Measurements from ENCODE around the gene LGALS1. TPM values are rescaled to one million over a fixed set of nuclear protein-coding genes. Genes with fewer than 3 reads are reported as not detected.
A peak's percentile ranks its signal among the peaks of the same experiment; 100 is the strongest.
"Not testable (repeated sequence)": the region's sequence is repeated elsewhere in the genome, so short reads cannot be mapped to it uniquely, and the experiment has no call there.

Gene LGALS1
- total RNA-seq, 1 experiment from 2014 or later, result 4,590 TPM

DNA sequence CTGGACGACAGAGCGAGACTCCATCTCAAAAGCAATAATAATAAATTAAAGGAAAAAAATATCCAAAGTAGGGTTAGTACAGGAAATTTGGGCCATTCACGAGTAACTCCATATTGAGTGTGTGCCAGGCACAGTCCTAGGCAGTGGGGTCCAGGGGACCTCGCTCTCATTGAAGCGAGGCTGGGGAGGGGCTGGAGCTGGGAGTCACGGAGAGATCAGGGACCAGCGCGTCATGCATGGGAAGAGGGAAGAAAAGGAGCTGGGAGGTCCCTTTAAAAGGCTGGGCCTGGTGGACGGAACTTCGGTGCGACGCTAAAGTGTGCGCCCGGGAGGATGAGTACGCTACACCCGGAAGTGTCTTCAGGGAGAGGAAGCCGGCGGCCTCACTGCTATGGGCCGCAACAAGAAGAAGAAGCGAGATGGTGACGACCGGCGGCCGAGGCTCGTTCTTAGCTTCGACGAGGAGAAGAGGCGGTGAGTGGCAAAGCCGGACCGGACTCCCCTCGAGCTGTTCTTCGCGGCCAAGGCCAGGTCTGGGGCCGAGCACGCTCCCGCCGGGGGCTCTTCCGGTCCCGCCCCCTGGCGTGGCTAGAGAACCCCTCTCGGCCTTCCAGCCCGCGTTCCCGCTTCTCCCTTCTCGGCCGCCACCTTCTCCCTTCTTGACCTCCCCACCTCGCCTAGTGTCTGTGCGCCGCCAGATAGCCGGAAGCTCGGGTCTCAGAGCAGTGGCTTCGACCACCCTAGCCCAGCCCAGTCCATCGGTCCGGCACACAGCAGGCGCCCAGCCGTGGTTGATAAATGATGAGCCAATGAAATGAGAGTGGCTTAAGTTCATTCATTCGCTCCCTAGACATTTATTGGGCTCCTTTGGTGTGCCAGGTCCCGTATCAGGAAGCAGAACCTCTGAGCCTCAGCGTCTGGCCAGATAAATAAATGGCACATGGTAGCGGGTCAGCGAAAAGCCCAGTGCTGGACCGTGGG, 10.9 kb downstream of the LGALS1 start, which contains the start of gene NOL12:
Gene NOL12, plus strand, starts transcription at position 342 of the 981 bp plus-strand sequence. Its CDS starts 50 bp downstream, at position 392.
- peak; percentile 89 for DNase-seq (ENCODE audit: low read depth)

GRCh38 chr22:37690407-37690806, 15.0 kb downstream of the LGALS1 start:
- DNase-seq (ENCODE audit: low read depth), result no peak

GRCh38 chr22:37690901-37691504, 15.6 kb downstream of the LGALS1 start:
- DNase-seq (ENCODE audit: low read depth), result no peak

DNA sequence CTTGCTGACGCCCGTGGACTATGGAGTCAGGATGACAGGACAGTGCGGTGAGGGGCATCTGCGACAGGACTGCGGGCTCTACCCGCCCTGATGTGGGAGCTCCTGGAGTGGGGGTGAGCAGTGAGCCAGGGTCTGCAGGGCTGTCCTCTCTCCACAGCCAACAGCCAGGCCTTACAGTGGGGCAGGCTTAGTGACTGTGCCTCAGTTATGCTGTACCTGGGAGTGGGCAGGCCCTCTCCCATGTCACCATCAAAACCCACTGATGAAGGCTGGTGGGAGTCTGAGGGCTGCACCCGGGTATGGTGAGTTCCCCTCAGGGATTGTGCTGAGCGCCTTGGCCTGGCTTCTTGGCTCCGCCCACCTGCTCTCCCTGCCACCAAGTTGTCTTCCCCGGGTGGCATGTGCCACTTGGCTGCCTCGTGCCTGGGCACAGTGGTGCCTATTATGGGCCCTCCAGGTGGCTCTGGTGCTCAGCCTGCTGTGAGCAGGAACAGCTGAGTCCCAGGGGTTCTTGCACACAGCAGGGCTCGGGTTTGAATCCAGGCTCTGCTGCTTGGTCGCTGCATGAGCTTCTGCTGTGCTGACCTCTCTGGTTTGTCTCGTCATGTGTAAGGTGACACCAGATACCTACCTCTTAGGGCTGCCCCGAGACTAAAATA, 17.3 kb downstream of the LGALS1 start:
- DNase-seq (ENCODE audit: low read depth), result no peak

DNA sequence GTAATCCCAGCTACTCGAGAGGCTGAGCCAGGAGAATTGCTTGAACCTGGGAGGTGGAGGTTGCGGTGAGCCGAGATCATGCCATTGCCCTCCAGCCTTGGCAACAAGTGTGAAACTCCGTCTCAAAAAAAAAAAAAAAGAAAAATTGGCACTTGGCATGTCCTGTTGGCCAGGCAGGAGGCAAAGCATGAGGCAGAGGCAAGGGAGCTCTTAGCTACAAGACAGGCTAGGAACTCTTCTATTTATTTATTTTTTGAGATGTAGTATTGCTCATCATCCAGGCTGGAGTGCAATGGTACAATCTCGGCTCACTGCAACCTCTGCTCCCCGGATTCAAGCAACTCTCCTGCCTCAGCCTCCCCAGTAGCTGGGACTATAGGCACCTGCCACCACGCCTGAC, 18.7 kb downstream of the LGALS1 start:
- DNase-seq (ENCODE audit: low read depth), result not testable (repeated sequence)

GRCh38 chr22:37696260-37696656, 20.8 kb downstream of the LGALS1 start:
- not testable (repeated sequence) for DNase-seq (ENCODE audit: low read depth)

DNA sequence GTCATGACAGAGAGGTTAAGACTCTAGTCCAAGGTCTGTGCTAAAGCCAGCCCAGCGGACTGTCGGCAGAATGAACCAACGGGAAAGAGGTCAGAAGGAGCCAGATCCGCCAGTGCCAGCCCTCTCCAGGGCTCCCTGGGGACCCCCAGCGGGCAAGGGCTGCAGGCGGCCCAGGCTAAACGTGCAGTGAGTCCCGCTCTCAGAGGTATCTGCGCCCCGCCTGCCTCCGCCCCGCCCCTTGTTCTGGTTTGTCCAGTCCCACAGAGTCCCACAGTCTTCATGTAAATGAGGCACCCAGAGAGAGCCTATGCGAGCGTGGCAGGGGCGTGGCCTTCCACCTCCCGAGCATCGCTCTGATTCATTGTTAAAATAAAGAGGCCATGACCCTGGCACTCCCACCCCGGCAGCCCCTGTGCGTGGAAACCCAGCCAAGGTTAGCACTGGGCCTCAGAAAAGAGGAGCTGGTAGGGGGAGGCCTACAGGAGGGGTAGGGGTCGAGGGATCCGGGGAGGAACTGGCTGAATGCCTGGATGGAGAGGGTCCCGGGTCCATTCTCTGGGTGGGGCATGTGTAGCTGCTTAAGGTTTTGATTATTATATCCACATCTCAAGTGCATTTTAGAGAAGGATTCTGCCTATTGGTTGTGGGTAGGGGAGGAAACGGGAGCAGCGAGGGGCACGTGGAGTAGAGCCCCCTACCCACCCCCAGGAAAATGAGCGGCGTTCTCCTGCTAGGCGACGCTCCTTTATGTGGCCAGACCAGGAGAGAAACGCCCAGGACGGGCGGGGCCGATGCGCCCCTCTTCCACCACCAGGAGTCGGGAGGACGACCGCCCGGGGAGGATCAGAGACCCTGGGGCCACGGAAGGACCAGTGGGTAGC, 21.5 kb downstream of the LGALS1 start, which contains the start of gene TRIOBP:
Gene TRIOBP, plus strand, starts transcription at position 392 of the 881 bp plus-strand sequence. CDS start 4,318 bp downstream, outside the sequence.
- DNase-seq (ENCODE audit: low read depth), result peak; percentile 98

DNA sequence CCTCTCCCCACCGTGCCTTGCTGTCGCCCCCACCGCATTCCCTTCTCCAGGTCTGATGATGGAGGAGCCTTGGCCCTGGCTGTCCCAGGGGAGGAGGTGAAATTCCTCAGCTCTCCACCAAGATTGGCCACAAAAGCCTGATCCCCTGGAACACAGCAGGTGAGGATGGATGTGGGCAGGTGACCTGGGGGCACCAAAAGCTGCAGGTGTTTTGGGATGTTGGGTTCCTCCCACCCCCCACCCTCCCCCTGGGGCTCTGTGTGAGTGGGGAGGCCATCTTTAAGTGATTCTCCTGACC, 22.1 kb downstream of the LGALS1 start:
- DNase-seq (ENCODE audit: low read depth), result no peak

GRCh38 chr22:37701141-37701786, 25.8 kb downstream of the LGALS1 start:
- DNase-seq (ENCODE audit: low read depth), result no peak

- DNase-seq (ENCODE audit: low read depth), result no peak
Measured at GRCh38 chr22:37703906-37704305, 28.5 kb downstream of the LGALS1 start.

- no peak for DNase-seq (ENCODE audit: low read depth)
Measured at GRCh38 chr22:37704645-37705044, 29.2 kb downstream of the LGALS1 start.

GRCh38 chr22:37705205-37705604, 29.8 kb downstream of the LGALS1 start:
- no peak for DNase-seq (ENCODE audit: low read depth)

- no peak for DNase-seq (ENCODE audit: low read depth)
Measured at GRCh38 chr22:37708580-37709444, 33.4 kb downstream of the LGALS1 start.

DNA sequence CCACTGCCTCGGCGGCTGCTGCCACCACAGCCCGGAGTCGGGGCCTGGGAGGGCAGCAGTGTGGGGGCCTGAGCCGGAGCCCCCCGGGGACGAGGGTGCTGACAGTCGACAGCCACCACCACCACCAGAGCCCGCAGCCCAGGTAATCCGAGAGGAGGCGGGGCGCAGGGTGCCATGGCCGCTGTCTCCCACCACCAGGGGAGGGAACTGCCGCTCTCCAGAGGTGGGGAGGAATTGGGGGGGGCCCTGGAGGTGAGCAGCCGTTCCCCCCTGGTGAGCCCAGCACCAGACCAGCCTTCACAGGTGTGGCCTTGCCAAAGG, 34.0 kb downstream of the LGALS1 start:
- no peak for DNase-seq (ENCODE audit: low read depth)

GRCh38 chr22:37710675-37711074, 35.2 kb downstream of the LGALS1 start:
- no peak for DNase-seq (ENCODE audit: low read depth)

DNA sequence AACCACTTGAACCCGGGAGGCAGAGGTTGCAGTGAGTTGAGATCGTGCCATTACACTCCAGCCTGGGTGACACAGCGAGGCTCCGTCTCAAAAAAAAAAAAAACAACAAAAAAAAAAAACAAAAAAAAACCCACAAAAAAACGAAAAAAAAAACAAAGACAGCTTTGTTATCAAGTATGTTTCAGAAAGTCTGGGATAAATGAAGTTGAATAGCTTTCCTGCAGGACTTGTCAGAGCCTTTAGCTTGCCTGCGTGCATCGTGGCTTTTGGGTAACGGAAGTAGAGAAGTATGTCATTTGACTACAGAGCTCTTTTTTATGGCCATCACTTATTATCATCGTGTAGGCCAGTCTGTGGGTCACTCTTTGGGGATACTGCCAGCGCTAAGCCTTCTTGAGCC, 36.1 kb downstream of the LGALS1 start:
- DNase-seq (ENCODE audit: low read depth), result no peak

GRCh38 chr22:37713761-37714160, 38.3 kb downstream of the LGALS1 start:
- no peak for DNase-seq (ENCODE audit: low read depth)

- no peak for DNase-seq (ENCODE audit: low read depth)
Measured at GRCh38 chr22:37714634-37715033, 39.2 kb downstream of the LGALS1 start.

DNA sequence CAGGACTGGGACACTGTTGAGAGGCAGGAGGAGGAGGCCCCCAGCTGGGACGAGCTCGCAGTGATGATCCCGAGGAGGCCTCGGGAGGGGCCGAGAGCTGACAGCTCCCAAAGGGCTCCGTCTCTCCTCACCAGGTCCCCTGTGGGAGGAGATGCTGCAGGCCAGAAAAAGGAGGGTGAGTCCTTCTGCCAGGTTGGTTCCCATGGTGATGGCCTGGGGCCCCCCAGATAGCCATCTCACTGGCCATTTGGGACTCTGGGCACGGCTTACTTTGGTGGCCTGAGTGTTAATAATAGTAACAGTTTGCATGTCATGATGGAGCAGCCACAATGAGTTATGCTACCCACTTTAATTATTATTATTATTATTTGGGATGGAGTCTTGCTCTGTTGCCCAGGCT, 40.3 kb downstream of the LGALS1 start:
- DNase-seq (ENCODE audit: low read depth), result no peak

- DNase-seq (ENCODE audit: low read depth), result peak; percentile 28
Measured at GRCh38 chr22:37716708-37717107, 41.3 kb downstream of the LGALS1 start.
